VCaP (cell line): ENCODE data around the gene FBXW4.

Experiments
- H3K27ac ChIP-seq: fragments of 450-650 bp; 2 replicates; pipeline ENCODE4 v1.5.1; 2017
- CTCF ChIP-seq: fragments of 450-650 bp; conservative IDR thresholded peaks from 2 replicates; pipeline ENCODE4 v1.5.1; 2017; ENCODE audit warnings: mild to moderate bottlenecking, moderate library complexity

FBXW4 gene

DNA sequence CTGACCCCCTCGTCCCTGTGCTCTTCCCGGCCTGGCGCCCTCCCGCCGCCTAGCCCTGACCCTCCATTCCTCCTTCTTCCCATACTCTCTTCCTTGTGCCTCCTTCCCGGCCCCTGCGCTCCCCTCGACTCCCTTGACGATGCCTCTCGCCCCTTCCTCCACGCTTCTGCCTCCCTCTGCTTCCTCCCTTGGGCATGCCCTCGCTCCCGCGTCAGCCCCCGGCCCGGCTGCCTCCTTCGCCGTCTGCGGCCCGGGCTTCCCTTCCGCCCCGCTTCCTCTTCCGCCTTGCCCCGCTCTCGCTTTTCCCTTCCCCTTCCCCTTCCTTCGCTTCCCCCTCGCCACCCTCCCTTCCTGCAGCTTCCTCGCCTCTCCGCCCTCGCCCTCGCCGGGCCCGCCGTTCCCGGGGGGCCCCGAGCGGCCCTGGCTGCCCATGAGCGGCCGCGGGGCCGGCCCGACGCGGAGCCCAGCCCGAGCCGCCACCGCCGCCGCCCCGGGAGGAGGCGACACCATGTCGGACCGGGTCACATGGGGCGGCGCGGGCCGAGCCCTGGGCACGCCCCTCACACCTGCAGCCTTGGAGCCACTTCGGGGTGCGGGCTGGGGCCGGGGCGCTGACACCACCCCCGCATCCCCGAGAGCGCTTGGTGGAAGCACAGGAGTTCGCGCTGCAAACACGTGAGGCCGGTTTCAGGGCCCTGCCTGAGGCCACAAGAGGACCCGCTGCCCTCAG is at the start of gene FBXW4:
Gene FBXW4, minus strand, starts transcription at position 497 of the 730 bp plus-strand sequence. Its CDS starts 65 bp downstream, at position 432.
- peak within 1 kb of the TSS; percentile 96 for H3K27ac ChIP-seq
- no peak for TF ChIP-seq CTCF

DNA sequence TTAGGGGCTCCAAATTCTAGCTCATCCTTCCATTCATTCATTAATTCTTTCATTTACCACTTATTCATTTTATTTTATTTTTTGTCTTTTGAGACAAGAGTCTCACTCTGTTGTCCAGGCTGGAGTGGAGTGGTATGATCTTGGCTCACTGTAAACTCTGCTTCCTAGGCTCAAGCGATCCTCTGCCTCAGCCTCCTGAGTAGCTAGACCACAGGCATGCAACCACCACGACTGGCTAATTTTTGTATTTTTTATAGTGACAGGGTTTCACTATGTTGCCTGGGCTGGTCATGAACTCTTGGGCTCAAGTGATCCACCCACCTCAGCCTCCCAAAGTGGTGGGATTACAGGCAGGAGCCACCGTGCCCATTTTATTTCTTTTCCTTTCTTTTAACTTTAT is 49.3 kb upstream of the FBXW4 start:
- TF ChIP-seq CTCF = no peak
- no peak overlapping the region for H3K27ac ChIP-seq

DNA sequence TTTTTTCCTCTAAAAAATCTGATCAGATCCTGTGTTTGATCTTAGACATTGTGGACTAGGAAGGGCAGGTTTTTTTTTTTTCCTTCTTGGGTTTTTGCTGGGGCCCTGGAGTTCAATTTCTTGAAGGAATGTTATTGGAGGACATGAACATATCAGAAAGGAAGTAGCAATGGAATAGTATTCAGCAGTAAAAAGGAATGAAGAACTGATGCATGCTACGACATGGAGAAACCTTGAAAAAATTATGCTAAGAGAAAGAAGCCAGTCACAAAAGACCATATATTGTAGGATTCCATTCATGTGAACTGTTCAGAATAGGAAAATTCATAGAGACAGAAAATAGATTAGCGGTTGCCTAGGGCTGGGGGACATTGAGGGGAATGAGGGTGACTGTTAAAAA is 47.0 kb upstream of the FBXW4 start:
- H3K27ac ChIP-seq = no peak overlapping the region
- no peak for TF ChIP-seq CTCF

GRCh38 chr10:101736666-101737065 is 41.7 kb upstream of the FBXW4 start:
- H3K27ac ChIP-seq = no peak overlapping the region
- no peak for TF ChIP-seq CTCF

- H3K27ac ChIP-seq = no peak overlapping the region
- TF ChIP-seq CTCF = no peak
Measured at GRCh38 chr10:101732096-101732495, 37.1 kb upstream of the FBXW4 start.

DNA sequence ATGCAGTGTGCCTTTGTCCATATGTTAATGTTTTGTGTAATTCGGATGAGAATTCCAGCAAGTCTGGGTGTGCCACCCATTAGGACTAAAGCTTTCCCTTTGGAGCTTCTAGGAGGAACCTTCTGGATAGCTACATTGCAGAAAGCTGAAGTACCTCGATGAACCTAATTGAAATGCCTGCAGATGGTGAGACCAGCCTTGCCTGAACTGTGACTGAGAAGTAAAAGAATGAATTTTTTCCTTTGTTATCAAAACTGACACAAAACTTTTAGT is 31.1 kb upstream of the FBXW4 start:
- TF ChIP-seq CTCF = no peak
- no peak overlapping the region for H3K27ac ChIP-seq

DNA sequence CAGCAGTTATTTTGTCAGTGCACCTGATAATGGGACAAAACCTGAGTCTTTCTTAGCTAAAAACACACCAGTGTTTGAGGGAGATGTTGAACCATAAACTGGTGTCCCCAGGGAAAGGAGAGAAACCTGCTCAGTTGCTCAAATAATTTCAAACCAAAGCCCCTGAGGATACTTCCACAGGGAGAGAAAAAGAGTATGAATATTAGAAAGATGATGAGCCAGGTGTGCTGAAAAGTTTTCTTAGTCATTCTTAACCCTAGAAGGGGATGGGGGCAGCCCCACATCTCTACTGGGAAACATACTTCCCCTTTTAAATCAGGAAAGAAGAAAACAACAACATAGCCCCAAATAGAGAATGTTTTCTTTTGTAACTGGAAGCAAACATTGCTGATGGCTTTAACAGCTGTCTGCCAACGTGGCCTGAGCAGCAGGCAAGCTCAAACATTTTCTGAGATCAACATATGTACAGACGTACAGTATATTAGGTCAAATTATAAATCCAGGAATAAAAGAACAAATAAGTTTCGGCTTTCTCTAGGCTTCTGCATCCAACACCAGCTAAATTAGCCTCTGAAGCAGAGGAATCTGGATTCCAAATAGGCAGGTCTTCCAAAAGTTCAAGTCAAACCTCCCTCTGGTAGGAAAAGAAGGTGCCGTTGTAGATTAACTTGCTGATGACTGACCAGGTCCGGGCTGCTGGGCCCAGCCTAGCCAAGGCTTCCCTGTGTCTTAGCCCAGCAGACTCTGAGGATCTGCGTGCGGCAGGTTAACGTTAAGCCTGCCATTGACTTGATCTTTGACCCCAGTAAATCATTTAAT is 30.5 kb upstream of the FBXW4 start:
- no peak overlapping the region for H3K27ac ChIP-seq
- no peak for TF ChIP-seq CTCF
